Liver (tissue), 3 donors: ENCODE measurements around the gene GXYLT2.

Experiments
- REST ChIP-seq: IDR thresholded peaks from 2 replicates; pipeline ENCODE4 v1.6.1; 2016; ENCODE audit warnings: antibody characterized with exemption, mild to moderate bottlenecking
- TAF1 ChIP-seq: conservative IDR thresholded peaks from 2 replicates; pipeline ENCODE4 v1.6.1; 2016; ENCODE audit warnings: antibody characterized with exemption, mild to moderate bottlenecking
- YY1 ChIP-seq: IDR thresholded peaks from 2 replicates; pipeline ENCODE4 v1.6.1; 2016; ENCODE audit warnings: antibody characterized with exemption, mild to moderate bottlenecking
- TF ChIP-seq, protein P1 (sequence below): fragments of 150-350 bp; IDR thresholded peaks from 2 replicates; pipeline ENCODE4 v1.5.1; 2017; ENCODE audit warnings: improper control_type of control experiment, low read depth, low read length; ENCODE audit not compliant: missing input control
- donor health status: healthy.
- donor health status: healthy.

DNA sequence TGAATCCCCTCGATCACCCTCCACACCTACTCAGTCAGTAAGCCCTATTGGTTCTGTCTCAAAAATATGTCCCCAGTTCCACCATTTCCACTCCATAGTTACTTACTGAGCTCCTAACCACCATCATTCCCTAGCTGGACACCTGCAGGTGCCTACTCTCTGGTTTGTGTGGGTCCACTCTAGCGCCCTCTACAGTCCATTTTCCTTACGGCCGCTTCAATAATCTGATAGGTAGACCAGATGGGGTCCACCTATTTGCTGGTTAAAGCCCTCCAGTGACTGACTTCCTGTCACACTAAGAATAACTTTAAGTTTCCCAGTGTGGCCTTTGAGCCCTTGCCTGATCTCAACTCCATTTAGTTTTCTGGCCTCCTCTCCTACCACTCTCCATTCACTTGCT lies 5.0 kb downstream of the GXYLT2 start:
- TF ChIP-seq, protein P1, sequence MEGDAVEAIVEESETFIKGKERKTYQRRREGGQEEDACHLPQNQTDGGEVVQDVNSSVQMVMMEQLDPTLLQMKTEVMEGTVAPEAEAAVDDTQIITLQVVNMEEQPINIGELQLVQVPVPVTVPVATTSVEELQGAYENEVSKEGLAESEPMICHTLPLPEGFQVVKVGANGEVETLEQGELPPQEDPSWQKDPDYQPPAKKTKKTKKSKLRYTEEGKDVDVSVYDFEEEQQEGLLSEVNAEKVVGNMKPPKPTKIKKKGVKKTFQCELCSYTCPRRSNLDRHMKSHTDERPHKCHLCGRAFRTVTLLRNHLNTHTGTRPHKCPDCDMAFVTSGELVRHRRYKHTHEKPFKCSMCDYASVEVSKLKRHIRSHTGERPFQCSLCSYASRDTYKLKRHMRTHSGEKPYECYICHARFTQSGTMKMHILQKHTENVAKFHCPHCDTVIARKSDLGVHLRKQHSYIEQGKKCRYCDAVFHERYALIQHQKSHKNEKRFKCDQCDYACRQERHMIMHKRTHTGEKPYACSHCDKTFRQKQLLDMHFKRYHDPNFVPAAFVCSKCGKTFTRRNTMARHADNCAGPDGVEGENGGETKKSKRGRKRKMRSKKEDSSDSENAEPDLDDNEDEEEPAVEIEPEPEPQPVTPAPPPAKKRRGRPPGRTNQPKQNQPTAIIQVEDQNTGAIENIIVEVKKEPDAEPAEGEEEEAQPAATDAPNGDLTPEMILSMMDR: no peak
- TF ChIP-seq REST (no peak), YY1 (no peak), TAF1 (no peak)
